Stimulated activated CD8-positive, alpha-beta memory T cell treated with anti-CD3 and anti-CD28 coated beads, Interleukin-7, amount 100 ng/mL, for 48 hours (primary cell): Measurements from ENCODE around the gene CPNE9.

Source experiments
- DNase-seq, 2 donors: peaks; one replicate each; pipeline ENCODE4 v3.0.0-alpha.2; 2020; ENCODE audit warnings: low read depth in 1 of 2; ENCODE audit errors: extremely low read depth in 1 of 2

CPNE9 gene

DNA sequence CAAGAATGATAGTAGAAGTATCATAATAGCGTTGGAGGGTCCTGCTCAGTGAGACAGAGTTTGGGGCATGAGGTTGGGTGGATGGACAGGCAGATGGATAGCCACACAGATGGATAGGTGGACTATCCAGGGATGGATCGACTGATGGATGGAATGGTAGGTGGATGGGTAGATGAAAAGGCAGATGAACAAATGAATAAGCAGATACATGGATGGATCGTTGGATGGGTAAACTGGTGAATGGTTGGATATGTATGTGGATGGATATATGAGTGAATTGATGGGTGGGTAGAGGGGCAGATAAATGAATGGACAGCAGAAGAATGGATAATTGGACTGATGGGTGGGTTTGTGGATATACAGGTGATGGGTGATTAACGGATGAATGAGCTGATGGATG is 9.5 kb downstream of the CPNE9 start:
- no peak for DNase-seq

DNA sequence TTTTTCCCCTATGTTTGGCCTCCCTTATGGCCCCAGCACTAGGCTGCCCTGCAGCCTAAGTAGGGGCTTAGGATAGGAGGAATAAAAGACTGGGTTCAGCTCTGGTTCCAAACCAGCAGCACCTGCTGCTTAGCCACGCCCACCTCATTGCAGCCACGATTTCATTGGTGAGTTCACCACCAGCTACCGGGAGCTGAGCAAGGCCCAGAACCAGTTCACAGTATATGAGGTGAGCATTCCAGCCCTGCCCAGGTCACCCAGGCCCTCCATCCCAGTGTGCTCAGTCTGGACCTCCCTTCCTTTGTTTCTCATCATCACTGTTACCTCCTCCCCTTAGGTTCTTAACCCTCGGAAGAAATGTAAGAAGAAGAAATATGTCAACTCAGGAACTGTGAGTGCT is 11.5 kb downstream of the CPNE9 start:
- DNase-seq, result no peak

DNA sequence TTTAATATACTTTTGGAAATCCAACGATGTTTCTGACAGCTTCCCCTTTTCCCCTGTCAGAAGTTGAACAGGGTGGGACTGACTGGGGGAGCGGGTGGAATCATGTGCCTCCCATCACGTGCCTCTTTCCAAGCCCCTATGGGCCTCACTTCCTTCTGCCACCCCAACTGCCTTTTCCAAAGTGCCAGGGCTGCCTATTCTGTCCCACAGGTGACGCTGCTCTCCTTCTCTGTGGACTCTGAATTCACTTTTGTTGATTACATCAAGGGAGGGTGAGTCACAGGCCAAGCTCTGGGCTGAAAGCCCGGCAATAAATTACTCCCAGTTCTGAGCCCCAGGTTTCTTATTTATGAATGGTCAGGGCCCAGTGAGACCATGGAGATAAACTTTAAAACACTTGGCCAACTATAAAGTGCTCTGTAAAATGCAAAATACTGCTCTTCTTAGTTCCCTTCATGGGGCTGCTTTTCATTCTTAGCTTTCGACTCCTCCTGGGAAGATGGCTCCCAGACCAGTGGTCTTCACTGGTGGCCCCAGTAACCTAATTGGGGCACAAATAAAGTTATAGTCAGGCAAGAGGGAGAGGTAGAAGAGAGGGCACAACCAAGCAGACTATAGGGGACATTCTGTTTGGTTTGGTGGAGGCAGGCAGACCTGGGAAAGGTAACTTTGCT is 12.3 kb downstream of the CPNE9 start:
- DNase-seq, result peak in 1 of 2 donors; percentile 39

DNA sequence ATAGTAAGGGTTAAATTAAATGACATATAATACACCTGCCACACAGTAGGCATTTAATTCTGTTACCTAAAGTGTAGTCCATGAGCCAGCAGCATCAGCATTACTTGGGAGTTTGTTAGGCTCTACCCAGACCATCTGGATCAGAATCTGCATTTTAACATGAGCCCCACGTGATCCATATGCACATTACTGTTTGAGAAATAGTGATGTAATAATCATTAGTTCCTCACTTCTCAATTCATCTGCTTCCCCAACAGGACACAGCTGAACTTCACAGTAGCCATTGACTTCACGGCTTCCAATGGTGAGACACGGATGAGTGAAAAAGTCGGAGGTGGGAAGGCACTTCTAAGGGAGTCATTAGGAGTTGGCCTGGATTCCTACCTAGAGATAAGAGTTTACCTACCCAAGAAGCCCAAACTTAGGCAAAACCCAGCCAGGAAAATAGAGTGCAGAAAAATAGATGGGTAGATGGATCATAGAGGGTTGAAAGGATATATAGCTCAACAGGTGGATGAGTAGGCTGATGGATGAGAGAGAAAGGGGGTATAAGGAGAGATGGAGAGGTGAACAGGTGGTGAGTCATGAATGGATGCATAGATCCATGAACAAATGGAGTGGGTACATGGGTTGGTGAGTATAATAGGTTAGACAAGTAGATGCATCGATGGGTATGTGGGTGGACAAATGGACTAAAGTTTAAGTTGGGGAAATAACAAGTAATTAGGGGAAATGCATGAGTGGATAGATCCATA is 13.3 kb downstream of the CPNE9 start:
- DNase-seq, result no peak

DNA sequence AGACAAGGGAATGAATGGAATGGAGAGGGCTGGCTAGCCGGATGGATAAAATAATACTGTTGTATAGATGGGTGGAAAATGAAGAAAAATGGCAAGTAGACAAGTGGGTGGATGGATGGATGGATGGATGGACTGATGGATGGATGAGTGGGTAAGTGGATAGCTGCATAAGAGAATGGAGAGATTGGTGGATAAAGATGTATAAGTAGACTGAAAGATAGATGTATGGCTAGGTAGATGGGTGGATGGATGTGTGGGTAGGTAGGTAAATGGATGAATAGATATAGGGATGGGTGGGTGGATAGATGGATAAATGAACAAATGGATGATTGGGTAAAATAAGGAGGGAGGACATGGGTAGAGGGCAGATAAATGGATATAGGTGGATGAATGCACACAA is 13.9 kb downstream of the CPNE9 start:
- DNase-seq, result no peak

DNA sequence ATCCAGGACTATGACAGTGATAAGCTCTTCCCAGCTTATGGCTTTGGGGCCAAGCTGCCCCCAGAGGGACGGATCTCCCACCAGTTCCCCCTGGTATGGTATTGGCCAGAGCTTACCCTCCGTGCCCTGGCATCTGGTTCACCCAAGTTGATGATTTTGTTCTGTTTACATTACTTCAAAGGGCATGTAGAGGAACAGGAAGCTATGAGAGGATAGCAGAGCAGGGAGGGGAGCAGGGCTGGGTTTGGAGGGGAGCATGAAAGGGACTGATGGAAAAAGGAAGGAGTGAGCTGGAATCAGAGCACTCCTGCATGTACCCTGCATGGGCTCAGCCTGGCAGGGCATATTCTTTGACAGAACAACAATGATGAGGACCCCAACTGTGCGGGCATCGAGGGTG is 14.5 kb downstream of the CPNE9 start:
- no peak for DNase-seq

DNA sequence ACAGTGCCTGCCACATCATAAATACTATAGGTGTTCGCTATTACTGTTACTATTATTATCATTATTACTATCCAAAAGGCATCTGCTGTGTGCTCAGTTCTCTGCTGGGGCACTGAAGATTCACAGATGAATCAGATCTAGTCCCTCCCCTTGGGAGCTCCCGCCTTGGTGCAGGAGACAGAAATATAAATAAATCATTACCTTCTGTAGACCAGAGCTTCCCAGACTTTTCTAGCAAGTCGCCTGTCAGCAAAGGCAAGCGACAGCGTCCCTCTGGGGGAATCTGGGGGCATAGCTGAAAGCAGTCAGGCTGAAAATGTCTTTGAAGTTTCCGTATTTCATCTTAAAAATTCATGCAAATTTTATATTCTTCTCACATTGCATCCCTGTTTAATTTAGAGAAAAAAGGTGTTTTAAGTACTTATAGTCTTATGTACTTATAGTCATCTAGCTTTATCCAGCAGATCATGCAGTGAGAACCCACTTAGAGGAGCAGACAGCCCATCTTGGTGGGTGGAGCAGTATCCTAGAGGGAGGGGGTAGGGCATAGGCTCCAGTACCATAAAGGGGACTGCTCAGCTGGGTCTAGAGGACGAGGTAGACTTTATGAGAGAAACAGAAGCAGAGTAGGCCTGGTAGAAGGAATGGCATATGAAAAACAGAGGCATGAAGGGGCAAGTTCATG is 17.5 kb downstream of the CPNE9 start:
- no peak for DNase-seq

DNA sequence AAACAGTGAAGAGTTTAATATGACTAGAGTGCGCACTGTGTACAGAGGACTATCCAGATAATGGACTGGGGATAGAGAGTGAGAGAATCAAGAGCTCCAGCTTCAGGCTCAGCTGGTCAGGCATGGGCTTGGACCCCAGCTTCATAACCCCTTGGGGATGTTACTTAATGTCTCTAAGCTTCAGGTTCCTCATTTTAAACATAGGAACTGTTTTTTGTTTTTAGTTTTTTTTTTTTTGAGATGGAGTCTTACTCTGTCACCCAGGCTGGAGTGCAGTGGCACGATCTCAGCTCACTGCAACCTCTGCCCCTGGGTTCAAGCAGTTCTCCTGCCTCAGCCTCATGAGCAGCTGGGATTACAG is 18.0 kb downstream of the CPNE9 start:
- DNase-seq, result no peak

DNA sequence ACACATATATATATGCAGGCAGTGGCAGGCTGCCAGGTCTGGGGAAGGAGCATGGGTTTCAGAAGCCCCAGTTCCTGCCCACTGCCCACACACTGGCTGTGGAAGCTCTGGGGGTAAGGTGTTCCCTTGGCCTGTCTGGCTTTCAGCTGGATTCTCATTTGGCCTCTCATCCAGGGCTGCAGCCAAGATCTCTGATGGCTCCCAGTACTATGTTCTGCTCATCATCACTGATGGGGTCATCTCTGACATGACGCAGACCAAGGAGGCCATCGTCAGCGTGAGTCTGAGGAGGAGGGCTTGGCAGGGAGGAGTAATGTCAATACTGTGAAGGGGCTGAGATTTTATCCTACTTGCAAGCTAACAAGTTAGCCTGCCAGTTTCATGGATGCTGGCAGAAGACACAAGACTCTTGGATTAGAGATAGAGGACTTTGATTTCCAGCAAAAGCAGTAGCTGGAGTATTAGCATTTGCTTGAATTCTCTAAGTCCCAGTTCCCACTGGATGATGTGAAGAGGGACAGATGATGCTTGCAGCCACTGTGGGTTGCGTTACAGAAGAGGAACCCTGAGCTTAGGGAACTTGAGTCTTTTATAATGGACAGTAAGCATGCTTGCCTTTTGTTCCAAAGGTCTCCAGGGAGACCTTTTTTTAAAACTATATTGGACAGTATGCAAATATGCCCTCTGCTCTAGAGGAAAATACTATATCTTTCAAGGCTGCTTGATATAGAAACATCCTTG is 22.3 kb downstream of the CPNE9 start:
- DNase-seq, result no peak

DNA sequence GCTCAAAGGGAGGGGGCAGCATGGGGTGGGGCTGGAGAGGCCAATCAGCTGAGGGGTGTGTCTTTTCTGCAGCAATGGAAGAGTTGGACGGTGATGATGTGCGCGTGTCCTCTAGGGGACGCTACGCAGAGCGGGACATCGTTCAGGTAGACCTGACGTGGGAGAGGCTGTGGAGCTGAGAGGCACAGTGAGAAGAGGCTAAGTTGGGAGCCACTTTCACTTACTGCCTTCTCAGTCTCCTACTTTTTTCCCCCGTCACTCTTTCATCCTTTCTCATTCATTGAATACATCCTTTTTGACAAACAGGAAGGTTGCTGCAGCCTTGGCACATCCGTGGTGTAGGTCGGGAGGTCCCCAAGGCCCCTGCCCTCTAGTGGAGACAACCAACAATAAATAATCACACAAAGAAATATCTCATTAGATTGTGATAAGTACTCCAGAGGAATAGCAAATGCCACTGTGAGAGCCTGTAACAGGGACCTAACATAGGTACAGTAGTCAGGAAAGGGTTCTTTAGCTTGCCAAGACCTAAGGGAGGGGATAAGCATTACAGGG is 23.5 kb downstream of the CPNE9 start:
- peak in 1 of 2 donors; percentile 48 for DNase-seq

DNA sequence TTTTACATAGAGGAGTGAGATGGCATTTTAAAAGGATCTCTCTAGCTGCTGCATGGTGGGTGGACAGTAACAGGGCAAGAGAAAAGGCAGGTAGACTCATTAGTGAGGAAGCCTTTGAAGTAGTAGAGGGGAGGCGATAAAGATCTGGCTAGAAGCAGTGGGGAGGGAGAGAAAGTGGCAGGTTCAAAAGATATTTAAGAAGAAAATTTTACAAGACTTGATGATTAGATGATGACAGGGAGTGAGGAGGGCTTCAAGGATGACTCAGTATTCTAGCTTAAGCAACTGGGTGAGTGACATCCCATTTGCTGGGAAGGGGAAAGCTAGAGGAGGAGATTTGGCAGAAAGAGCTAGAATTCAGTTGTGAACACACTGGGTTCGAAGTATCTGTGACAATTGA is 24.1 kb downstream of the CPNE9 start:
- no peak for DNase-seq

DNA sequence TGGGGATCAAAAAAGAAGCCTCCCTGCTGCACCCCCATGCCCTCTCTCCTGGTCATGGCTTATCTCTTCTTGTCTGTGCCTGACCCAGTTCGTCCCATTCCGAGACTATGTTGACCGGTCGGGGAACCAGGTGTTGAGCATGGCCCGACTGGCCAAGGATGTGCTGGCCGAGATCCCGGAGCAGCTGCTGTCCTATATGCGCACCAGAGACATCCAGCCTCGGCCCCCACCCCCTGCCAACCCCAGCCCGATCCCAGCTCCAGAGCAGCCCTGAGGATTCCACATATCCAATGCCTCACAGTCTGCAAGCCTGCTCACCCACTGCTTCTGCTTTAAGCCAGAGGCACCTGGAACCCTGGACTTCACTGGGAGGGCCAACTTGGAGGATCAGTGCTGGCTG is 25.8 kb downstream of the CPNE9 start:
- DNase-seq, result no peak

DNA sequence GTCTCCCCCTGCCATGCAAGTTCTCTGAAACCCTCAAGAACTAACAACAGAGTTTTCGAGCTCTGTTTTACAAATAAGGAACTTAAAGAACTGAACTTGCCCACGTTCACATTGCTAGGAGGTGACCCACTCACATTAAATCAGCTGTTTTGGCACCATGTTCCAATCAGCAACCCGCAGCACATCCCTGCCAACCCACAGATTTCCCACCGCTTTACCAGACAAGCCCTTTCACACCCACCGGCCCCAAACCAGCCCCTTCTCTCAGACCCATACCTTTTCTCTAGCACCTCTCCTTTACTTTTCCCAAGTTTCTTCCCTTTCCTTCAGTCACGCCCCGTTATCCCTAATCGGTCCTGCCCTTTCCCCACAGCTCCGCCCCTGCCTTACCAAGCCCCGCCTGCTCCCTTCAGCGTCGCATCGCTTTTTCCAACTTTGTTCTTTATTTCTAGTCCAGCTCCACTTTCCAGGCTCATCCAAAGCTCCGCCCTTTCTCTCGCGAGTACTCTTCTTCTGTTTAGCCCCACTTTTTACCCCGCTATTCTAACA is 27.1 kb downstream of the CPNE9 start:
- no peak for DNase-seq

DNA sequence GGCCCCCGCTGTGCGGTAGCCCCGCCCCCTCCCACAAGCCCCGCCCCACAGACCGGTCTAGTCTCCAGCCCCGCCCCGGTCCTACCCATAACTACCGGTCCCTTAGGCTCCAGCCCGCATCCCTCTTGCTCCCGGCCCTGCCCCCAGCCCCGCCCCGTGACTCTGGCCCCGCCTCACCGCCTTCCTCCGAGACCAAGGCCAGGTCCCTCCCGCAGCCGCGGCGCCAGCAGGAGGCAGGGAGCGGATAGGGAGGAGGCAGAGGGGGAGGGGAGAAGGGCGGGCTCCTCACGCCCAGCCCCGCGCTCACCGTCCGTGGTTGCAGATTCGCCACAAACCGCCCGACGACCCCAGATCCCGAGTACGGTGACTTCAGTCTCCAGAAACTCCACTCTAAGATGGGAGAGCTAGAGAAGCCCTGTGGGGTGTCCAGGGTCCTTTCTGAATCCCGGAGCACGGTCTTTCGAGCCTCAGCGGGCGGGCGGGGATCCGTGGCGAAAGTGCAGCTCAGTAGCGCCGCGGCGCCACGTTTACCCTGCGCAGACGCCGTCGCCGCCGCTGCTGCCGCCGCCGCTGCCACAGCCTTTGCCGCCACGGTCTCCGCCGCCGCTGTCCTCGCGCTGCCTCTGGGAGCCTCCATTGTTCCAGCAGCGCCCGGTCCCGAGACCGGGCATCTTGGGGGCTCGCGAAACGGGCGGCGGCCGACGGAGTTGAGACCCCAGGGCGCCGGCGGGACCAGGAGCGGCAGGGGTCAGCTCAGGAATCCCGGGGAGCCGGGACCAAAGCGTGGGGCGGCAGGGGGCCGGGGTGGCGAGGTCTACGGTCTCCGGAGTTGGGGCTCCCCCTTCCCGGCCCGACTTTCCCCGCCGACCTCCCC is 27.8 kb downstream of the CPNE9 start, which contains the start of gene BRPF1:
TSS of gene BRPF1 (plus strand) at position 530 of the 874 bp plus-strand sequence. CDS start 2,406 bp downstream, outside the sequence.
- DNase-seq, result peak; percentile 100

DNA sequence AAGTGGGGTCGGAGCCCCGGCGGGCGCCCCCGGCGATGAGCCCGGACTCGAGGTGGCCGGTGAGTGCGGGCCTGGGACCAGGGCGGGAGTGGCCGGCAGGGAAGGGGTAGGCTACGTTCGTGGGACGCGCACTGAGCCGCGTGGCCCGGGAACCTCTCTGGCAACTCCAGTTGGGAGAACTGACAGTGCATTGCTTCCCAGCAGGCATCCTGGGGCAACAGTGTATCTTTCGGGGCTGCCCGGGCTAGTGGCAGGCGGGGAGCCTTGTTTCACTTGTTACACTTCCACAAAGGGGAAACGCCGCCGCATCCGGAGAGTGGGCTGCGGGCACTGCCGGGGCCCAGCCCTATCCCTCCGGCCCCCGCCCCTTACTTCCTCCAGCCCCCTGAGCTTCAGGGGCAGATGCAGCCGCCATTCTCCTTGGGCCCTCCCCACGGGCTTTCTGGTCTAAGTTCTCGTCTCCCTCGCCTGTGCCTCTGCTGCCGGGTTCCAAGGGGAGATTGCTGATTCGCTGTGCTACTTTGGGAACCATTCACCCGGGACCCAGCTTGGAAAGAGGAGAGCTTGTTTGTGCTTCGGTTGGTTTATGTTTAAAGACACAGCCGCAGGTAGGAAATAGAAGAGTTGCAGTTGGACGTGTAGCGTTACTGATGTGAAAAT is 28.6 kb downstream of the CPNE9 start:
- DNase-seq, result peak in 1 of 2 donors; percentile 36

DNA sequence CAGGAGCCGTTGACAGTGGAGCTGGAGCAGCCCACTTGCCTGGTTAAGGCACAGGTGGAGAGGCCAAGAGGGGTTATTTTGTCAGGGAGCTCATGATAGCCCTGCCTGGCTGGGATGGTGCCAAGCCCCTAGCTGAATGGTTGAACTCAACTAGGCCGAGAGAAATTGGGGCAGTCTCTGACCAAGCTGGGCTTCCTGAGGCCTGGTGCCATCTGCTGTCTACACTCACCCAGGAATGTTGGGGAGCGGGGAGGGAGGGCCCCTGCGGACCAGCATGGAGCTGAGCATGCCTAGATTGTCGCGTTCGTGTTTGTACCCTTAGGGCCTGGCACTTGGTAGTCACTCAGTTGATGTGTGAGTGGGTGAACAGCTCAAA is 29.1 kb downstream of the CPNE9 start:
- no peak for DNase-seq

DNA sequence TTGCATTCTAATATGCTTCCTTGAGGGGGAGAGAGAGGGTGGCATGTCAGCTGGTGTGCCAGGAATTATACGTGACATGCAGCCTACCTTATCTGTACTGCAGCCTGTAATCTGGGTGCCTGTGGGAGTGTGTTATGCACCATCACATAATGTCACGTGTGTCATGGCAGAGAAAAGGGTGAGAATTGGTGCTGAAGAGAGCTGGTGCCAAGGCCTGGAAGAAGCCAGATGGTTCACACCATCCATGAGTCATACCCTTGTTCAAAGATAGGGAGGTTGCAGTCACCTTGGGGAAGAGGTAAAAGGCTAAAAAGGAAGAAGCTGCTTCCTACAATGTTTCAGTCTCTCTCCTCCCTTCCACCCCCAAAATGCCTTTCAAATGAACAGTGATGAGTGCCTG is 33.2 kb downstream of the CPNE9 start:
- no peak for DNase-seq

DNA sequence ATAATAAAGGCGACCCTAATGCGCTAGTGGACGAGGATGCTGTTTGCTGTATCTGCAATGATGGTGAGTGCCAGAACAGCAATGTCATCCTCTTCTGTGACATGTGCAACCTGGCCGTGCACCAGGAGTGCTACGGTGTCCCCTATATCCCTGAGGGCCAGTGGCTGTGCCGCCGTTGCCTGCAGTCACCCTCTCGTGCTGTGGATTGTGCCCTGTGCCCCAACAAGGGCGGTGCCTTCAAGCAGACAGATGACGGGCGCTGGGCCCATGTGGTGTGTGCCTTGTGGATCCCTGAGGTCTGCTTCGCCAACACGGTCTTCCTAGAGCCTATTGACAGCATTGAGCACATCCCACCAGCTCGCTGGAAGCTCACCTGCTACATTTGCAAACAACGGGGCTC is 35.5 kb downstream of the CPNE9 start:
- no peak for DNase-seq

DNA sequence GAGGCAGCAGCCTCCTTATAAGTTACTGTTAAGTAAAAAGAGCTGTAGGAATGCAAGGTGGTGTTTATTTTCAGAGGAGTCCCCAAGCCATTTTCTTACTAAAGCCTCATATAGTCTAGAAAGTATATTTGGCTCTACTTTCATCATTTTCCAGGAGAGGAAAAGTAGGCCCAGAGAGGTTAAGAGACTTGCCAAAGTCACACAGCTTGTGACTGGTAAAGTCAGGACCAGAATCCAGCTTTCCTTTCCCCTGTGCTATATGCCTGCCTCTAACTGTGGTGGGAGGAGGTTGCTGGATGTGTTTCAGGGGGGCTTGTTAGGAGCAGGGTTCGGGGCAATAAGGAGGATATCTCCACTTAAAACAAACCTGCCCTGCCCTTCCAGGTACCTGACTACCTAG is 38.9 kb downstream of the CPNE9 start:
- DNase-seq, result no peak
